Calu3 (cell line): ENCODE results near the gene TNIK. TPM values are rescaled to one million over a fixed set of nuclear protein-coding genes. Genes with fewer than 3 reads are reported as not detected.
A peak's percentile ranks its signal among the peaks of the same experiment; 100 is the strongest.

Source experiments
- BruUV-seq: library from RNA; stranded (reverse); fragments of 400-500 nt; replicated peaks from 2 replicates; lab custom pipeline; 2021; lab: Mats Ljungman, UMichigan
- CTCF ChIA-PET: fragments of 300-600 bp; sonication (Branson Sonifier 250); formaldehyde crosslinking; loops from one replicate; lab custom pipeline; 2022; ENCODE audit warnings: antibody characterized with exemption; lab: Charles Lee
- DNase-seq: peaks from one replicate; pipeline ENCODE4 v3.0.0; 2022
- H3K27ac Mint-ChIP-seq: one replicate; pipeline ENCODE4 v1.8.0; 2022; ENCODE audit warnings: mixed read lengths; ENCODE audit not compliant: unreplicated experiment
- H3K27me3 Mint-ChIP-seq: one replicate; pipeline ENCODE4 v1.8.0; 2022; ENCODE audit warnings: mixed read lengths; ENCODE audit not compliant: unreplicated experiment
- H3K36me3 Mint-ChIP-seq: one replicate; pipeline ENCODE4 v1.8.0; 2022; ENCODE audit warnings: mild to moderate bottlenecking, moderate library complexity, mixed read lengths; ENCODE audit not compliant: insufficient read depth, unreplicated experiment
- H3K4me1 Mint-ChIP-seq: one replicate; pipeline ENCODE4 v1.8.0; 2022; ENCODE audit warnings: mild to moderate bottlenecking, low read depth, mixed read lengths; ENCODE audit not compliant: unreplicated experiment
- H3K4me3 Mint-ChIP-seq: one replicate; pipeline ENCODE4 v1.8.0; 2022; ENCODE audit warnings: mild to moderate bottlenecking, low read depth, moderate library complexity, mixed read lengths; ENCODE audit not compliant: unreplicated experiment
- H3K9me3 Mint-ChIP-seq: one replicate; pipeline ENCODE4 v1.8.0; 2022; ENCODE audit warnings: low read depth, mixed read lengths; ENCODE audit not compliant: unreplicated experiment
- CTCF ChIP-seq: fragments of 200-600 bp; IDR thresholded peaks from one replicate; pipeline ENCODE4 v1.8.0; 2022; ENCODE audit warnings: antibody characterized with exemption; ENCODE audit not compliant: unreplicated experiment
- intact Hi-C: fragments of 100-400 bp; cut with micrococcal nuclease; formaldehyde crosslinking; loops from one replicate; pipeline ENCODE4 v1.10.0; 2022; ENCODE audit not compliant: unreplicated experiment
- total RNA-seq: library from RNA; stranded (reverse); gene quantifications from 2 replicates; pipeline ENCODE4 v1.2.3, GENCODE V29; 2022

Gene TNIK
- total RNA-seq, 1 experiment from 2014 or later: 19.7 TPM

DNA sequence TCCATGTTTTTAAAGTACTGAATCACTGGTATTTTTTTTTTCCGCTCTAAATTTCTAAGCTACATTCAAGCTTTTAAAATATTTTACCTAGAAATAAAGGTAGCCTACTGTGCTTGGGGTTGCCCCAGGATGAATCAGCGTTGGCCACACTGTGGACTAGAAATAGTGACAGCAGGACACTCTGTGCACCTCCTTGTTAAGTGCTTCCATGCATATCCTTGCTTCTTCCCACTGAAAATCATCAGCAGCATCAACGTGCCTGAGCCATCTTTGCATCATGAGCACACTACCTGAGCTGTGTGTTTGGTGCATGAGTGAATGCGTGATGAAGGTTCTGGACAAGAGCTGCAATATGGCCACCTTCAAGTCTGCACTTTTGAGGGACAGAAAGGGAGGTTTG lies 291.7 kb downstream of the TNIK start:
- no peaks in the 10 kb centered on the region for H3K9me3 Mint-ChIP-seq
- peaks cover 61% of the 10 kb centered on the region for H3K4me1 Mint-ChIP-seq
- no peaks in the 10 kb centered on the region for H3K27me3 Mint-ChIP-seq
- no peak for DNase-seq
- CTCF ChIA-PET: interaction anchor here (0.6 to 2.3 kb wide), 9 partner anchors 13 to 370 kb away, joined by 3 to 23 read pairs (median 4); no protein-coding TSS in a partner anchor
- TF ChIP-seq CTCF: no peak
- no peak overlapping the region for H3K27ac Mint-ChIP-seq
- no peak overlapping the region for H3K4me3 Mint-ChIP-seq
- no TSS peak for BruUV-seq
- intact Hi-C loops: loop anchor here (1.0 kb wide), 2 partner anchors 119 to 207 kb away; no protein-coding TSS in a partner anchor
- H3K36me3 Mint-ChIP-seq: peaks cover 6% of the 10 kb centered on the region

GRCh38 chr3:171168086-171168485 lies 292.1 kb downstream of the TNIK start:
- CTCF ChIA-PET: interaction anchor here (0.5 to 2.3 kb wide), 9 partner anchors 13 to 206 kb away, joined by 3 to 23 read pairs (median 4); no protein-coding TSS in a partner anchor
- no TSS peak for BruUV-seq
- Mint-ChIP-seq H3K4me3 (no peak overlapping the region), H3K4me1 (peaks cover 59% of the 10 kb centered on the region), H3K36me3 (peaks cover 6% of the 10 kb centered on the region), H3K27me3 (no peaks in the 10 kb centered on the region), H3K9me3 (no peaks in the 10 kb centered on the region), H3K27ac (peak overlapping the region; percentile 34)
- TF ChIP-seq CTCF: peak; percentile 79
- intact Hi-C loops: loop anchor here (1.0 kb wide), 2 partner anchors 119 to 207 kb away; no protein-coding TSS in a partner anchor
- peak; percentile 76 for DNase-seq

- CTCF ChIA-PET: interaction anchor here (0.6 to 1.8 kb wide), 5 partner anchors 14 to 1394 kb away, joined by 3 to 6 read pairs (median 3); no protein-coding TSS in a partner anchor
- intact Hi-C loops: no loop called here
- BruUV-seq: no TSS peak
- H3K36me3 Mint-ChIP-seq: peaks cover 6% of the 10 kb centered on the region
- no peaks in the 10 kb centered on the region for H3K27me3 Mint-ChIP-seq
- no peak for DNase-seq
- peaks cover 47% of the 10 kb centered on the region for H3K4me1 Mint-ChIP-seq
- TF ChIP-seq CTCF: no peak
- no peak overlapping the region for H3K4me3 Mint-ChIP-seq
- H3K9me3 Mint-ChIP-seq: no peaks in the 10 kb centered on the region
- peak overlapping the region; percentile 7 for H3K27ac Mint-ChIP-seq
Measured at GRCh38 chr3:171165983-171166382, 294.2 kb downstream of the TNIK start.

DNA sequence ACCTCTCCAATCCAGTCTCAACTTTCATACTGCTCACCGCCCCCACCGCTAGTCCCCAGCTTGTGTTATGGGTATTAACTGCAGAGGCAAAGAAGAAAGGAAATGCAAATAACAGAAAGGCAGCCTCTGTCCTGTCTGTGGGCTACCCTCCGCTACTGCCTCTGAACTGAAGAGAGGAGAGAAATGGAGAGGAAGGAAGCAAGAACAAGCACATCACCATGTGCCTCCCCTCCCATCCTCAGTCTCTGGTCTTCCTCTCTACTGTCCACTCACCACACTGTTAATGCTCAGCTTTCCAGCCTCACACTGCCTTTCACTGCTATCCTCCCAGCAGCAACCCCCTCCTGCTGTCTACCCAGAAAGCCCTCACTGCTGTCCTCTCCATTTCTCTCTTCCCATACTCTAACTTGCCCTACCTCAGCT lies 294.7 kb downstream of the TNIK start:
- Mint-ChIP-seq H3K27ac (peak overlapping the region; percentile 7), H3K4me3 (no peak overlapping the region), H3K4me1 (peaks cover 42% of the 10 kb centered on the region), H3K9me3 (no peaks in the 10 kb centered on the region), H3K36me3 (peaks cover 6% of the 10 kb centered on the region), H3K27me3 (no peaks in the 10 kb centered on the region)
- no peak for DNase-seq
- no TSS peak for BruUV-seq
- intact Hi-C loops: no loop called here
- TF ChIP-seq CTCF: no peak
- CTCF ChIA-PET: interaction anchor here (1.3 to 1.8 kb wide), 3 partner anchors 14 to 204 kb away, joined by 3 to 6 read pairs (median 3); no protein-coding TSS in a partner anchor
